ENCODE measurements around the gene PITX1.

DNA sequence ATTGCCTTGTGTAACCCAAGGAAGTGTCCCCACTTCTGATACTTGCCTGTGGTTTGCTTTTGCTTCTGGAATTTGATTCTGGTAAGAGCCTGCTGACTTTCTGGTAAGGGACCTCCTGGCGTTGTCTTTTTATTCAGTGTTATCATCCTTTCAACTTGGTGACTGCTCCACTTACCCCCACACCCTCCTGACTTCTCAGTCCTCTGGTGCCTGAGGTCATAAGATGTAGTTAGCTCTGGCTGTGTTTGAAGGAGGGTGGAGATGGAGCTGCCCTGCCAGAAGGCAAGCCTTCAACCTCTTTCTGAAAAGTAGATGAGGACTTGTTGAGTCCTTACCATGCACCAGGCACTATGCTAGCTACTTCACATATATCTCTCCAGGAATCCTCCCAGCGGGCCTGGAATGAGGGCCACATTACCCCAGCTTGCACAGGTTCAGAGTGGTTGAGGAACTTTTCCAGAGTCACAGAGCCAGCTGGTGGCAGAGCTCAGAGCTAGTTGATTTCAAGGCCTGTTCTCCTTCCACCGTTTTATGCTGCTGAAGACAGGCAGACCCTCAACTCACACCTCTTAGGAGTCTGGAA, 45.2 kb upstream of the PITX1 start:
- TF ChIP-seq HES4 (CRISPR knock-in tag; IDR thresholded peaks at IDR 0.05; ENCODE audit: borderline replicate concordance) = no peak
- no peak for TF ChIP-seq ZBTB44 (CRISPR knock-in tag; IDR thresholded peaks at IDR 0.05)
- TF ChIP-seq HIVEP1 (CRISPR knock-in tag; IDR thresholded peaks at IDR 0.05) = no peak
- no peak for TF ChIP-seq IRF2 (CRISPR knock-in tag; IDR thresholded peaks at IDR 0.05)
- no peak for TF ChIP-seq MYC (CRISPR knock-in tag; IDR thresholded peaks at IDR 0.05; ENCODE audit: borderline replicate concordance)
